OCI-LY1 (cell line): ENCODE results near the gene MARS1.

ENCODE experiments used
- CTCF ChIP-seq: fragments of 200-600 bp; sonication (generic), shearing (Covaris generic); IDR thresholded peaks from 2 replicates; pipeline ENCODE4 v1.5.1; 2017; ENCODE audit warnings: mild to moderate bottlenecking, antibody characterized with exemption, low read length, moderate library complexity, mixed read lengths
- EZH2 ChIP-seq: fragments of 200-600 bp; sonication (generic), shearing (Covaris generic); IDR thresholded peaks from 2 replicates; pipeline ENCODE4 v1.8.0; 2017; ENCODE audit warnings: borderline replicate concordance, mixed run types, mild to moderate bottlenecking, antibody characterized with exemption, low read length, moderate library complexity, mixed read lengths

DNA sequence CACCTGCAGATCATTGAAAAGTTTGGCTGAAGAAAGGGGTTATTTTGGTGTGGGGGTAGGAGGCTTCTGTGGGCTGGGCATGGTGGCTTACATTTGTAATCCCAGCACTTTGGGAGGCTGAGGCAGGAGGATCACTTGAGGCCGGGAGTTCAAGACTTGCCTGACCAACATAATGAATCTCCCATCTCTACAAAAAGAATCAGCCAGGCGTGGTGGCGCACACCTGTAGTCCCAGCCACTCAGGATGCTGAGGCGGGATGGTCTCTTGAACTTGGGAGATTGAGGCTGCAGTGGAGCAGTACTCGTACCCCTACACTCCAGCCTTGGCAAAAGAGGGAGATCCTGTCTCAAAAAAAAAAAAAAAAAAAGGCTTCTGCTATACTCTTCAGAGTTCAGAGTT is 25.4 kb downstream of the MARS1 start:
- no peak for TF ChIP-seq CTCF
- TF ChIP-seq EZH2, result no peak
